ENCODE measurements around the gene NUTM2G.
"Not testable (repeated sequence)": the region's sequence is repeated elsewhere in the genome, so short reads cannot be mapped to it uniquely, and the experiment has no call there.

NUTM2G gene

GRCh38 chr9:96950539-96950938 is 21.9 kb downstream of the NUTM2G start:
- DNase-seq: not testable (repeated sequence)

GRCh38 chr9:96967591-96967990 is 38.9 kb downstream of the NUTM2G start:
- not testable (repeated sequence) for DNase-seq

GRCh38 chr9:96972552-96972951 is 43.9 kb downstream of the NUTM2G start:
- DNase-seq: not testable (repeated sequence)

- DNase-seq: not testable (repeated sequence)
These were observed 45.4 kb downstream of the NUTM2G start for GRCh38 chr9:96974037-96974436.

- not testable (repeated sequence) for DNase-seq
These were observed 55.0 kb downstream of the NUTM2G start for GRCh38 chr9:96983496-96984122.

GRCh38 chr9:96984139-96984538 is 55.5 kb downstream of the NUTM2G start:
- DNase-seq: not testable (repeated sequence)

GRCh38 chr9:96984887-96985286 is 56.2 kb downstream of the NUTM2G start:
- DNase-seq: not testable (repeated sequence)

All from 8988T (cell line).